Cardiac muscle cell (in vitro differentiated cells and primary cell): ENCODE results near the gene SPATA12. TPM values are rescaled to one million over a fixed set of nuclear protein-coding genes. Genes with fewer than 3 reads are reported as not detected.

ENCODE experiments used
- DNase-seq, 2 donors: peaks; one replicate each; pipeline versions ENCODE4 v3.0.0 to v3.0.0-alpha.2; 2010 to 2017; ENCODE audit warnings: low read depth in 1 of 2, low spot score in 1 of 2
- H3K27ac ChIP-seq: fragments of 200-600 bp; sonication (generic); 2 replicates; pipeline ENCODE4 v1.5.1; 2016
- H3K27me3 ChIP-seq: fragments of 200-600 bp; sonication (generic); 2 replicates; pipeline ENCODE4 v1.6.0; 2016; ENCODE audit warnings: control low read depth
- H3K36me3 ChIP-seq: fragments of 200-600 bp; sonication (generic); 2 replicates; pipeline ENCODE4 v1.5.1; 2016; ENCODE audit warnings: control low read depth
- H3K4me1 ChIP-seq: fragments of 200-600 bp; sonication (generic); 2 replicates; pipeline ENCODE4 v1.8.1; 2017; ENCODE audit warnings: low read depth, mild to moderate bottlenecking, mixed run types
- H3K4me3 ChIP-seq: fragments of 200-600 bp; sonication (generic); 2 replicates; pipeline ENCODE4 v1.5.1; 2016; ENCODE audit warnings: mild to moderate bottlenecking
- H3K9me3 ChIP-seq: fragments of 200-600 bp; sonication (generic); 2 replicates; pipeline ENCODE4 v1.5.1; 2017; ENCODE audit warnings: low read depth, mild to moderate bottlenecking, control low read depth
- CTCF ChIP-seq: IDR thresholded peaks from 2 replicates; pipeline ENCODE4 v1.5.1; 2012; ENCODE audit warnings: low read depth, mild to moderate bottlenecking, low read length
- polyA plus RNA-seq: library from polyadenylated mRNA; unstranded; fragments of >200 nt; fragmentation: Nextera tagmentation; extraction: Ambion mirVana; gene quantifications from 2 replicates; pipeline ENCODE4 v1.2.1, GENCODE V29; 2016
- total RNA-seq: library from RNA; depleted of rRNA; stranded (reverse); fragments of >200 nt; gene quantifications from 2 replicates; pipeline ENCODE4 v1.2.3, GENCODE V29; 2016

Gene SPATA12
- total and polyA plus RNA-seq, 2 experiments from 2014 or later, result not detected

- no peak for DNase-seq
- H3K36me3 ChIP-seq, result peaks cover 43% of the 10 kb centered on the region
- no peak overlapping the region for H3K4me3 ChIP-seq
- no peak overlapping the region for H3K27ac ChIP-seq
- TF ChIP-seq CTCF, result no peak
- no peaks in the 10 kb centered on the region for H3K9me3 ChIP-seq
- no peaks in the 10 kb centered on the region for H3K27me3 ChIP-seq
- peaks cover 2% of the 10 kb centered on the region for H3K4me1 ChIP-seq
Observed at GRCh38 chr3:57095363-57095762, 34.9 kb downstream of the SPATA12 start.

- Histone ChIP-seq H3K36me3 (peaks cover 56% of the 10 kb centered on the region), H3K27me3 (no peaks in the 10 kb centered on the region), H3K4me1 (peaks cover 7% of the 10 kb centered on the region), H3K4me3 (no peak overlapping the region), H3K27ac (no peak overlapping the region), H3K9me3 (no peaks in the 10 kb centered on the region)
- no peak for TF ChIP-seq CTCF
- DNase-seq, result no peak
Observed at GRCh38 chr3:57097536-57097935, 37.1 kb downstream of the SPATA12 start.

GRCh38 chr3:57098418-57099310 is 38.2 kb downstream of the SPATA12 start:
- H3K4me3 ChIP-seq, result no peak overlapping the region
- no peaks in the 10 kb centered on the region for H3K27me3 ChIP-seq
- no peaks in the 10 kb centered on the region for H3K9me3 ChIP-seq
- peaks cover 7% of the 10 kb centered on the region for H3K4me1 ChIP-seq
- no peak overlapping the region for H3K27ac ChIP-seq
- DNase-seq, result no peak
- H3K36me3 ChIP-seq, result peaks cover 64% of the 10 kb centered on the region
- no peak for TF ChIP-seq CTCF

GRCh38 chr3:57100046-57100695 is 39.7 kb downstream of the SPATA12 start:
- no peak overlapping the region for H3K4me3 ChIP-seq
- peak overlapping the region; percentile 69 for H3K27ac ChIP-seq
- H3K36me3 ChIP-seq, result peaks cover 68% of the 10 kb centered on the region
- no peaks in the 10 kb centered on the region for H3K9me3 ChIP-seq
- peak; percentile 82 to 85 for DNase-seq
- H3K27me3 ChIP-seq, result no peaks in the 10 kb centered on the region
- H3K4me1 ChIP-seq, result peaks cover 13% of the 10 kb centered on the region
- peak; percentile 81 for TF ChIP-seq CTCF

GRCh38 chr3:57105585-57105984 is 45.1 kb downstream of the SPATA12 start:
- TF ChIP-seq CTCF, result no peak
- Histone ChIP-seq H3K4me1 (peaks cover 13% of the 10 kb centered on the region), H3K9me3 (no peaks in the 10 kb centered on the region), H3K27me3 (no peaks in the 10 kb centered on the region), H3K4me3 (no peak overlapping the region), H3K36me3 (peaks cover 48% of the 10 kb centered on the region), H3K27ac (no peak overlapping the region)
- DNase-seq, result no peak
